ENCODE data around the gene LMO7.

The LMO7 gene

GRCh38 chr13:75635828-75636435 lies at the start of gene LMO7:
Gene LMO7 (plus strand): TSS chr13:75636330. CDS start chr13:75636658, 328 bp downstream.
- DNase-seq: peak; percentile 70

DNA sequence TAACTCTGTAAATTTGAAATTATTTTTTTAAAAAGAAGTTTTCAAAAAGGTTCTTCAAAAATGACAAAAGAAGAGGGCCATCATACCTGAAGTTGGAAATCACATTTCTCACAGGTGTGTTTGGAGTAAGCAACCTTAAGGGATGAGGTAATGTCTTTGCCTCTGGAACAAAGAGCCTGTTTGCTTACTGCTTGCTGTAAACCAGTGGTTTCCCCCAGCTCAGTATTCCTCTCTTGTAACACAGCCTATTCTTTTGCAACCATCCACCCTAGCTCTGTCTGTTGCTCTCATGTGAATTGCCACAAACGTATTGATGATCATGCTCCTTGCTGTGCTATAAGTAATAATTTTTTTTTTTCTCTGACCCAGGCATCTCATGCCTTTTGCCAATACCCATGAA lies 48.5 kb upstream of the LMO7 start:
- peak; percentile 1 for DNase-seq

- no peak for DNase-seq
These were observed 39.4 kb upstream of the LMO7 start for GRCh38 chr13:75596657-75597182.

DNA sequence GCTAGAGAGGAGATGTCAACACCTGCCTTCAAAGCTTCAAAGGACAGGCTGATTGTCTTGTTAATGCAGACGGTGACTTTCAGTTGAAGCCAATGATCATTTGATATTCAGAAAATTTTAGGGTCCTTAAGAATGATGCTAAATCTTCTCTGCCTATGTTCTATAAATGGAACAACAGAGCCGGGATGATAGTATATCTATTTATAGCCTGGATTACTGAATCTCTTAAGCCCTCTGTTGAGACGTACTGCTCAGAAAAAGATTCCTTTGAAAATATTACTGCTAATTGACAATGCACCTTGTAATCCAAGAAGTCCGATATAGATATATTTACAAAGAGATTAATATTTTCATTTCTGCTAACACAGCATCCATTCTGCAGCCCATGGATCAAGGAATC lies 35.8 kb upstream of the LMO7 start:
- DNase-seq: no peak

- DNase-seq: no peak
These were observed 33.1 kb upstream of the LMO7 start for GRCh38 chr13:75603038-75603437.

DNA sequence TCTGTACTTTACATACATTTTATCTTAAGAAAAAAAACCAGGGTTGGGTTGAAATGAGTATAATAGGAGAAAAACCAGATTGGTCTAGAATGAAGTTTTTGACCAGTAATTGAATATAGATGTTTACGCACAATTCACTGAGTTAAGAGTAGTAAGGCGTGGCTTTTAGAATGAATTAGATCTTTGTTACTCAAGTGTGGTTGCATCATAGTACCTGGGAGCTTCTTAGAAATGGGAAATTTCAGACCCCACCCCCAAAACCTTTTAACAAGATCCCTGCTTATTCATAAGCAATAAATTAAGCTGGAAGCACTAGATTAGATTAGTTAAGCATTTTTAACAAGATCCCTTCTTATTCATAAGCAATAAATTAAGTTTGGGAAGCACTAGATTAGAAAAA lies 28.7 kb upstream of the LMO7 start:
- peak; percentile 1 for DNase-seq

- DNase-seq: no peak
These were observed 25.7 kb upstream of the LMO7 start for GRCh38 chr13:75610466-75610865.

- no peak for DNase-seq
These were observed 23.8 kb upstream of the LMO7 start for GRCh38 chr13:75612354-75612753.

DNA sequence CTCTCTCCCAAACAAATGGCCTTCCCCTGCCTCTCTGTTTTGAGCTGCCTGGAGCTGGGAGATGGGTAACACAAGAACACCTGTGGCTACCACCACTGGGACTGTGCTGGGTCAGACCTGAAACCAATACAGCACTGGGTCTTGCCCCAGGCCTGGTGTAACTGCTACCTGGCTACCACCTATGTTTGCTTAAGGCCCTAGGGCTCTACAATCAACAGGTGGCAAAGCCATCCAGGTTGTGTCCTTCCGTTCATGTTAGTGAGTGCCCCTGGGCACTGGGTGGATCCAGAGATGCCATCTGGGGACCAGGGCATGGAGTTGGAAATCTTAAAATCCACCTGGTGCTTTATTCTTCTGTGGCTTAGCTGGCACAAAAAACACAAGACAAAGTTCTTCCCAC lies 18.9 kb upstream of the LMO7 start:
- peak; percentile 26 for DNase-seq

DNA sequence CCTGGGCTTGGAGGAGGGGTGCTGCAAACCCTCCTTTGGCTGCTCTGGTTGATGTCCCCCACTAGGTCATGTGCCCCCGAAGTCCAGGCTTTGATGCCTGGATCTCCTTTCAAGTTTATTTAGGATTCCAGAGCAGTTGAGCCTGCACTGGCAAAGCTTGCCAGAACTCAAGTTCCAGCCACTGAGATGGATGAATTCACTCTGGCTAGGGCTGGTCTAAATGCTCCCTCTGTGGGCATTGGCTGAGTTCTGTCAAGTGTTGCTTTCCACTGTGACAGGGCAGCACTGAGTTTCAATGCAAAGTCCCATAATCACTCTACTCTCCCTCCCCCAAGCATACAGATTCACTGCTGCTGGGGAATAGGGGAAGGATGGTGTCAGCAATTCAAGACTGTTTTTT lies 17.8 kb upstream of the LMO7 start:
- DNase-seq: no peak

DNA sequence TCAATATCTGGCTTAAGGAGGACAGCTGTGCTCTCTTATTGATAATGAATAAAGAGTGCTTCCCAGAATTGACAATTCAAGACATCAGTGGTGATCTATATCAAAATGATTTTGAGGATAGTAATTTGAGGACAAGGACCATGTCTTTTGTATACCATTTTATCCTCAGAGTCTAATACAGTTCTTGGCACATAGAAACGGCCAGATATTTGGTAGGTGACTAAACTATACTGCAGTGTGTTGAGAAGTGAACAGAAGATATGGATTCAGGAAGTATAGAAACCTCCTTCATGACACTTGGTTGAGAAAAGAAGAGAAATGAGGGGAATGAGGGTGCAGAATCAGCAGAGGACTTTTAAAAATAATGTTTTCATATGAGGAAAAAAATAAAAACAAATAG lies 16.1 kb upstream of the LMO7 start:
- no peak for DNase-seq

- DNase-seq: no peak
These were observed 15.0 kb upstream of the LMO7 start for GRCh38 chr13:75621147-75621546.

GRCh38 chr13:75628801-75629200 lies 7.3 kb upstream of the LMO7 start:
- DNase-seq: peak; percentile 2

DNA sequence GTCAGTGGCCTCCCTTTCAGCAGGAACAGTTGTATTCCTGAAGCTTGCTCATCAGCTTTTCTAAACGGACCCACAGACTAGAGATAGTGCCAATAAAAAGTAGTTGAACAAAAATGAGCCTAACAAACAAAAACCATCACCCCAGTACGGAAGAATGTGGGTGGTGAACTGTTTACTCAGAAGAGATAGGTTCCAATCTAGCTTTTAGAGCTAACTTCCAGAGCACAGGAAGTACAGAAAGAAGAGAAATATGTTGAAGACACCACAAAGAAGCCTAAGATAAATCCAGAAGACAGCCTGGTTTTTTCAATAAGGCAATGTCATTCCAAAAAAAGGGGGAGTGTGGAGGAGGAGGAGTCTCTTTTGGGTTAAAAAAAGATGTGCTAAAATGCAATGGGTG lies 2.8 kb upstream of the LMO7 start:
- DNase-seq: no peak

GRCh38 chr13:75635101-75635827 lies 866 bp upstream of the LMO7 start:
- peak; percentile 4 for DNase-seq

DNA sequence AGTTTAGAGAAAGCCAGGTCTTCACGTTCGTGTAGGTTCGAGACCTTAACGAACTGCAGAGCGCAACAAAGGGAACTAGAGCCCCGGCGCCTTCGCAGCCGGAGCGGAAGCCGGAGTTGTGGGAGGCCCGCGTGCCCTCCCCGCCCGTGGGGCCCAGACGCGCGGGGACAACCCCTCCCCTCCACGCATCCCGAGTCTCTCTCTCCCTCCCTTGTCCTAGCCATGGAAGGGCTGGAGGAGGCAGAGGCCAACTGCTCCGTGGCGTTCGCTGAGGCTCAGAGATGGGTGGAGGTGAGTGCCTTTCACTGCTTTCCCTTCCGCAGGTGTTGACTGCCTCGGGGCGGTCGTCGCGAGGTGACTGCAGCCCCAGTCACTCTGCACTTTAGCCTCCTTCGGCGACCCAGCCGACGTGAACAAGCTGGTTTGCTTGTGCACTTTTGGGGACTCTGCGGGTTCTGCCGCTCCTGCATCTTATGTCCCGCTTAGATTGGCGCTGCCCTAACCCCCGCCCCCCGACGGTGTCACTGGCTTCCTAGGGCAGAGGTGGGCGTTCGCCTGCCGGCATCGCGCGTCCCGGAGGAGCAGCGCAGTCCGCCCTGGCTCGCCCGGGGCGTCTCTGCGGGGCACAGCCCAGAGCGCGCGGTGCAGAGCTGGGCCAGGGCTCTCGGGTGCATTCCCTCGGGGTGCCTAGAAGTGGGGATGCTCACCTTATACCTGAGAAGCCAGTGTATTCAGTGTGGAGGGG lies 478 bp downstream of the LMO7 start:
- peak; percentile 69 for DNase-seq

DNA sequence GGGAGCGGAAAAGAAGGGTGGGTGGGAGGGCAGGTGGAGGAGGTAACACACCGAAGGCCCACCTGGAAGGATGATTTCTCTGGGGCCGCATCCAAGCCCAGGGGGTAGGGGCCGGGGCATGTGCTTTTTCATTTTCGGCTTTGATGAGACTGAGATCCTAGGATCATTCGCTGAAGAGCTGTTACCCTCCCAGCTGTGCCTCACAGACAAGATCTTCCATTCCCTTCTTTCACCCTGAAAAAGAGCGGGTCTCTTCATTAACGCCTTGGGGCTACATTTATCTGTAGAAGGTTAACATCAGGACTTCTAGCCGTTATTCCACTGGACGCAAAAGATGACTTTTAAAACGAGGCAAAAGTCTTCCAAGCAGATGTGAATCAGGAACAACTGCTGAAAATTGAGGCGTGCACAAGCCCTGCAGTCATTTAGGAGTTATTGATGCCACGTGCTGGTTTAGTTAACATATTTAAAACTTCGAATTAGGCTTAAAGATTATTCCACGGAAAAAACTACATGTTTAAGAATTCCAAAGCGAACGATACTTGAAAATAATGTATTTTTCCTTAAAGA lies 1.1 kb downstream of the LMO7 start:
- peak; percentile 27 for DNase-seq

GRCh38 chr13:75639454-75639853 lies 3.3 kb downstream of the LMO7 start:
- DNase-seq: no peak

GRCh38 chr13:75641026-75641425 lies 4.9 kb downstream of the LMO7 start:
- DNase-seq: no peak

- no peak for DNase-seq
These were observed 7.1 kb downstream of the LMO7 start for GRCh38 chr13:75643182-75643581.

- DNase-seq: no peak
These were observed 7.6 kb downstream of the LMO7 start for GRCh38 chr13:75643693-75644092.

DNA sequence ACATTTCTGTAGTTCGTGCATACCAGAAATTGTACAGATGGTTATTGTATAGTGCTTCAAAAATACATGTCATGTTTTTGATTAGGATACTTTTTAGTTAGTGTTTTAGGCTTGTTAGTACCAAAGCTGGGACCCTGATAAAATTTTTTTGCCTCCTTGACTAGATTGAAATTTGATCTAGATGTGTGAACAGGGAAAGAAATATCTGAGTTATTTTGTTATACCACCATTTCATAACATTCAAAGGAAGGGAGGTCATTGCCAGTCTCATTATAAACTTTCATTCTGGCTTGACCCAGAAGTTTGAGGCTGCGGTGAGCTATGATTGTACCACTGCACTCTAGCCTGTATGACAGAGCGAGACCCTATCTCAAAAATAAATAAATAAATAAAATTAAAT lies 9.0 kb downstream of the LMO7 start:
- DNase-seq: no peak

DNA sequence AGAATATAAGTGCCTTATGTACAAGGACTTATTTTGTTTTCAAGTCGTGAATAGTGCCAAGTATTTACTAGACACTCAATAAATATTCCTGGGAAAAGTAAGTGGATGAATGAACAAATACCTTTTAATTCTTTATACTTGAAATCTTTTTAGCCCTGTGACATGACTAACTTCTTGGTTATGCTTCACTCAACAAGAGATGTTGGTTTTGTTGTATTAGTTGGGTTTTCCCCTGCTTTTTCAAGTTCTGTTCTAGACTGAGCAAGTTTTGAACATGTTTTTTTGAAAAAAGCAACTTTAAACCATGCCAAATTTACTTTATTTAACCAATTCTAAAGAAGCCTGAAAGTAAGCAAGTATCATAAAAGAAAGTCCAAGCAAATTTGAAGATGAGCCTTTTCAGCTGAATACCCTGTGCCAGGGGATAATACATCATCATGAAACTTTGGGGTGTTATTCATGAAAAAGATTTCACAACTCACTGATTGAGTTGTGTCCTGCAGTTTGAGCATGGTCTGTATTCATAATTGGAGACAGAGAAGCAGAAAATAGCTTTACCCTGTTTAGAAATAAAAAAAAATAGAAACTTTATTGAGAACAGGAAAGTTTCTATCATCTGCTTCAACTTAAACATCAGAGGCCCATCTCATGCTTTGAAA lies 11.1 kb downstream of the LMO7 start:
- no peak for DNase-seq
